HFF-Myc (cell line): ENCODE results near the gene FOXF2.

Experiments used
- DNase-seq: peaks from one replicate; pipeline ENCODE4 v3.0.0-alpha.2; 2011; ENCODE audit warnings: low read depth; ENCODE audit errors: extremely low read depth
- H3K4me3 ChIP-seq: replicated peaks from 2 replicates; pipeline ENCODE4 v1.5.1; 2011; ENCODE audit warnings: low read depth, mild to moderate bottlenecking, control low read depth, low read length
- TF ChIP-seq, protein P1 (sequence below): IDR thresholded peaks from 2 replicates; pipeline ENCODE4 v1.5.1; 2012; ENCODE audit warnings: mild to moderate bottlenecking, low read depth, low read length, control low read depth; ENCODE audit errors: missing control alignments

The FOXF2 gene

GRCh38 chr6:1439349-1439748 lies 50.0 kb downstream of the FOXF2 start:
- TF ChIP-seq, protein P1, sequence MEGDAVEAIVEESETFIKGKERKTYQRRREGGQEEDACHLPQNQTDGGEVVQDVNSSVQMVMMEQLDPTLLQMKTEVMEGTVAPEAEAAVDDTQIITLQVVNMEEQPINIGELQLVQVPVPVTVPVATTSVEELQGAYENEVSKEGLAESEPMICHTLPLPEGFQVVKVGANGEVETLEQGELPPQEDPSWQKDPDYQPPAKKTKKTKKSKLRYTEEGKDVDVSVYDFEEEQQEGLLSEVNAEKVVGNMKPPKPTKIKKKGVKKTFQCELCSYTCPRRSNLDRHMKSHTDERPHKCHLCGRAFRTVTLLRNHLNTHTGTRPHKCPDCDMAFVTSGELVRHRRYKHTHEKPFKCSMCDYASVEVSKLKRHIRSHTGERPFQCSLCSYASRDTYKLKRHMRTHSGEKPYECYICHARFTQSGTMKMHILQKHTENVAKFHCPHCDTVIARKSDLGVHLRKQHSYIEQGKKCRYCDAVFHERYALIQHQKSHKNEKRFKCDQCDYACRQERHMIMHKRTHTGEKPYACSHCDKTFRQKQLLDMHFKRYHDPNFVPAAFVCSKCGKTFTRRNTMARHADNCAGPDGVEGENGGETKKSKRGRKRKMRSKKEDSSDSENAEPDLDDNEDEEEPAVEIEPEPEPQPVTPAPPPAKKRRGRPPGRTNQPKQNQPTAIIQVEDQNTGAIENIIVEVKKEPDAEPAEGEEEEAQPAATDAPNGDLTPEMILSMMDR: no peak
- no peak for DNase-seq
- H3K4me3 ChIP-seq: no peak overlapping the region

DNA sequence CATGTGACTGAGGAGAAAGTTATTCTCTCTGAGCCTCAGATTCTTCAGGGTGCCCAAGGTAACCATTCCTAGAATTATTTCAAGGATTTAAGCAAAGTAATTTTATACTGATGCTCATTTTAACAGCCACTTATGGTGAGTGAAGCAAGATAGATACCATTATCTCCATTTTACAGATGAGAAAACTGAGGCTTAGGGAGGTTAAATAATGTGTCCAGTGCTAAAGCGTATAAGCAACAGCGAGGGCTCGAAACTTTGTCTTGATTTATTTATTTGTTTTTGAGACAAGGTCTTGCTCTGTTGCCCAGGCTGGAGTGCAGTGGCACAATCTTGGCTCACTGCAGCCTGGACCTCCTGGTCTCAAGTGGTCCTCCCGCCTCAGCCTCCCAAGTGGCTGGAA lies 53.6 kb downstream of the FOXF2 start:
- no peak for DNase-seq
- TF ChIP-seq, protein P1: no peak
- H3K4me3 ChIP-seq: no peak overlapping the region
